LoVo (cell line): ENCODE data around the gene ZNF593.
A peak's percentile ranks its signal among the peaks of the same experiment; 100 is the strongest.

Experiments
- DNase-seq: peaks from one replicate; pipeline ENCODE4 v3.0.0-alpha.2; 2016; ENCODE audit warnings: low spot score

Gene ZNF593

DNA sequence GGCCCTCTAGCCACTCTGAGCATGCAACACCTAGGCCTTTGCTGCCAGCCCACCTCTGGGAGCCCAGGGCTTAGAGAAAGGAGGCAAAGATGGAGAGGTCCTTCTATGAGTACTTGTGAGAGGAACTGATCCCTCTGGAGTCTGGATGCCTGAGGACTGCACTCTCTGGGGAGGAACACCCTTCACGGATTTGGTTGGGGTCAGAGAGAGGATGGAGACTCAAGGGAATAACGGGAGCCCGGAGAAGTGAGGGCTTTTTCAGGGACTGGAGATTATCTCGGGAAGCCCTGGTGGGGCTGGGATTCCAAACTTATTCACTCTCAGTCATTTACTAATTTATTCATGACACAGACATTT is 532 bp upstream of the ZNF593 start:
- no peak for DNase-seq

DNA sequence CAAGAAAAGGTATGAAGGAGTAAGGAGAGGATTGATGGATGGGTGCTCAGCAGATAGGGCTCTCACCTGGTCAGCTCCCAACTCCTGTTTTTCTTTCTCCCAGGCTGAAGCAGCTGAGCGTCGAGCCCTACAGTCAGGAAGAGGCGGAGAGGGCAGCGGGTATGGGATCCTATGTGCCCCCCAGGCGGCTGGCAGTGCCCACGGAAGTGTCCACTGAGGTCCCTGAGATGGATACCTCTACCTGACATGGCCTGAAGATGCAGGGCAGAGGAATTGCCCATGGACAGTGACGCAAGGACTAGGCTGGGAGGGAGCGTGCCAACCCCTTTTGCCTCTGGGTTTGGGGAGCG is 739 bp downstream of the ZNF593 start:
- no peak for DNase-seq

- DNase-seq, result no peak
Measured at GRCh38 chr1:26171084-26172072, 1.7 kb downstream of the ZNF593 start, which contains the start of gene ZNF593OS. Gene ZNF593OS, minus strand, starts transcription at chr1:26171832. Its CDS starts 171 bp downstream, at chr1:26171661.

DNA sequence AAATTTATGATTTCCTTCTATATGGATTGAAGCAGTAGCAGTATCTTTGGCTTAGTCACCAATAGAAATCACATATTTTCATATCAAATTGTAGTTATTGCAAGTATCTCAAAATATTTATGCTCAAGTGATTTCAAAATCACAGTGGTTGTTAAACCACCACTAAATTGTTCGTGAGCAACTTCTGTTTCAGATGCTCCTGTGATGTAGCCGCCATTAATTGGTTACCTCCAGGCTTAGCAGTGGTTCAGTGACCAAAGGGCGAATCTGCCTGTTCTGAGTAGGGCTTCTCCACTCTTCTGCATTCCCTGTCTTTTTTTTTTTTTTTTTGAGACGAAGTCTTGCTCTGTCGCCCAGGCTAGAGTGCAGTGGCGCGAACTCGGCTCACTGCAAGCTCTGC is 5.6 kb downstream of the ZNF593 start:
- DNase-seq, result no peak

DNA sequence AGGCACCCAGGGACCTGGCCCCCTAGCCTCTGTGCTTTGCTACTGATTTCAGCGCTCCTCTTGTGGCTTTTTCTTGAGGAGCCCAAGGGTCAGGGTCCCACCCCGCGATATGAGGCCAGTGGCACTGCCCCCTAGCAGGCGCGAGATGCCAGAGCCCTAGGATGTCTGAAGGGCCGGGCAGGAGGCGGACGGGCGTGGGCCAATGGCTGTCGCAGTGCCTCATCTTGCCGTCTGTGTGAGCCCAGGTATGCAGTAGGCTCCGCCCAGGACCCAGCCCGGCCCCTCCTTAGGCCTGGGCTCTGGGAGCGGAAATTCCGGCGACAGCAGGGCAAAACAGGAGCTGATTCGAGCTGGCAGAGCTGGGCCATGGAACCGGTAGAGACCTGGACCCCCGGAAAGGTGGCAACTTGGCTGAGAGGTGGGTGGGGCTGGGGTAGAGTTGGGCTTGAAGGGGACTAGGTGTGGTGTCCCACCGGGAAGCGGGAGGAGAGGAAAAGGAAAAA is 7.5 kb downstream of the ZNF593 start, which contains the start of gene CNKSR1:
TSS of gene CNKSR1 (plus strand) at position 310 of the 503 bp plus-strand sequence. CDS start at position 367, 57 bp downstream.
- peak; percentile 92 for DNase-seq

- no peak for DNase-seq
Measured at GRCh38 chr1:26180010-26180506, 10.3 kb downstream of the ZNF593 start.

DNA sequence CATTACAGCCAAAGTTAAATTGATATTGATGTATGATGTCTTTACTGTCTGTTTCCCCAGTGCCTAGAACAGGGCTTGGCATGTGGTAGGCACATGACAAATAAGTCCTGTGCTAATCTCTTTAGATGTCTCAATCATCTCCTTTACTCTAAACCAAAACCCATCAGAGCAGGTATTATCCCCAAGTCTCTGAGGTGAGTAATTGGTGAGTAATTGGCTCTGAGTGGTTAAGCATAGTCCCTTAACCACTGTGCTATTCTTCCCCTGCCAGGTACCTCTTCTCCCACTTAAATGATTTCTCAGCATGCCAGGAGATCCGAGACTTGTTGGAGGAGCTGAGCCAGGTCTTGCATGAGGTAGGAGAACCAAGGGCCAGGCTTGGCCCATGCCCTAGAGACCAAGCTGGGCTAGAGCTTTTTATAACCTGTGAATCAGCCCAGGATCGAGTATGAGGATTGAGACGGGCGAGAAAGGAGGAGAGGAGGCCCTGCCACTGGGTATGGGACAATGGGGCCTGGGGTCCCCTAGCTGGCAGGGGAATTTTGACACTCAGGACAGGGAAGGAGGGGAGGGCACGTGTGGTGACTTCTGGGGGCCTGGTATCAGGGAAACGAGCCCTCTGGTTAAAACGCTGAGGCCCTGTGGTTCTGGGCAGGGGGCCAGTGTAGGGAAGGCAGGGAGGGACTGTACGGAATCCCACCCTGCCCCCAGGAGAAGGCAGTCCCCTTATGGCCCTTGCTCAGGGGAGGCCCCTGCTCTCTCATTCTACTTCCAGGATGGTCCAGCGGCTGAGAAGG is 12.1 kb downstream of the ZNF593 start:
- DNase-seq, result no peak

DNA sequence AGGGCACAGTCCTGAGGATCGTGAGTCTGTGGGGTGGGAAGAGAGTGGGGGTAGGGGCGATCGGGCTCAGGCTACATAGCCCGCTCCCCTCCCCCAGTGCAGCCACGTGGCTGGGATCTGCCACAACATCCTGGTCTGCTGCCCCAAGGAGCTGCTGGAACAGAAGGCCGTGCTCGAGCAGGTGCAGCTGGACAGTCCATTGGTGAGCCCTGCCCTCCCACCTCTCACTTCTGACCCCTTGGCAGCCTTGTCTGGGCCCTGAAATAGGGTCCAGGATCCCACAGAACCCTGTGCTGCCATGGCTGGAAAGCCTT is 12.6 kb downstream of the ZNF593 start:
- no peak for DNase-seq

DNA sequence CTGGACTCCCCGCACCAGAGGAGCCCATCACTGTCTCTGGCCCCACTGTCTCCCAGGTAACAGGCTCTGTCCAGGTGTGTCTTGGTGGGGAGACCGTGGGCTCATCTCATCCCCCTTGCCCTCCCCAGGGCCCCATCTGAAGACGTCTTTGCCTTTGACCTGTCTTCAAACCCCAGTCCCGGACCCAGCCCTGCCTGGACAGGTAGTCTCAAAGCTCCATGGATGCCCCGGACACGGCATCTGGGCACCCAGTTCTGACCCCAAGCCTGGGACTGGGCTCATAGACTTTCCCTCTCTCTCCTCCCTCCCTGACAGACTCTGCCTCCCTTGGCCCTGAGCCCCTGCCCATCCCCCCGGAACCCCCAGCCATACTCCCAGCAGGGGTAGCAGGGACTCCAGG is 14.4 kb downstream of the ZNF593 start:
- no peak for DNase-seq

GRCh38 chr1:26184883-26185282 is 15.2 kb downstream of the ZNF593 start:
- no peak for DNase-seq

DNA sequence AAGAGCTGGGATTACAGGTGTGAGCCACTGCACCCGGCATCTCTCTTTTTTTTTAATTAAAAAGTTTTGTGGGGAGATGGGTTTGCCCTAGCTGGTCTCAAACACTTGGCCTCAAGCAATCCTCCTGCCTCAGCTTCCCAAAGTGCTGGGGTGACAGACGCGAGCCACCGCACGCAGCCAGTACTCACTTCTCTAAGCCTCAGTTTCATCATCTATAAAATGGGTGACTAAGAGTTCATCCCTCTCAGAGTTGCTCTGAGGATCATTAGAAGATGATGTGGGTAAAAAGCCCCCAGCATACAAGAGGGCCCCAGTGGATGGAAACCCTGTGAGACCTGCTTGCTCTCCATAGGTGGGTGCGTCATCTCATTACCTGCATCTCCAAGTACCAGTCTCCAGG is 18.2 kb downstream of the ZNF593 start:
- DNase-seq, result no peak

GRCh38 chr1:26188477-26188876 is 18.8 kb downstream of the ZNF593 start:
- DNase-seq, result no peak

- DNase-seq, result no peak
Measured at GRCh38 chr1:26189331-26189730, 19.6 kb downstream of the ZNF593 start.

GRCh38 chr1:26189751-26190275 is 20.1 kb downstream of the ZNF593 start:
- no peak for DNase-seq

DNA sequence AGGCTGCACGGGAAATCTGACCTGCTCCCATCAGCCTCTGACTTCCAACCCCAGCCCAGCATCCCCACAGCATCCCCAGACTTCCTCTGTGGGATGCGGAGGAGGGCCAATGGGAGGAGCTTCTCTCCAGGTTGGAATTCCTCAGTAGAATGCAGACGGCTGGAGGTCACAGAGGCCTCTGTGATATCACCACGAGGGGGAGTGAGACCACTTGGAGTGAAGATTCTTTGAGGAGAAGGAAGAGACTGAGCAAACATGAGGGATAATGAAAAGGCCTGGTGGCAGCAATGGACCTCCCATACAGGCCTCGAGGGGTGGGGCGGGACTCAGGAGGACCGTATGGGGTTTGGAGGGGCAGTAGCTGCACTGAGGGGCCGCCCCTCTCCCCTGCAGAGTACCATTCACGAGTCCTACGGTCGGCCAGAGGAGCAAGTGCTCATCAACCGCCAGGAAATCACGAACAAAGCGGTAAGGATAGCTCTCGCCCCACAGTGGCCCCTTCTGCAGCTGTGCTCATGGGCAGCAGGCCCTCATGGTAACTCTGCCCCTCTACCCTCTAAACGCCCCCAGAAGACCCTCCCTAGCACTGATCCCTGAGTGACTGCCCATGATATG is 20.8 kb downstream of the ZNF593 start, which contains the start of gene CATSPER4:
TSS of gene CATSPER4 (plus strand) at position 230 of the 615 bp plus-strand sequence. CDS start at position 256, 26 bp downstream.
- no peak for DNase-seq

- no peak for DNase-seq
Measured at GRCh38 chr1:26191739-26192138, 22.0 kb downstream of the ZNF593 start.

DNA sequence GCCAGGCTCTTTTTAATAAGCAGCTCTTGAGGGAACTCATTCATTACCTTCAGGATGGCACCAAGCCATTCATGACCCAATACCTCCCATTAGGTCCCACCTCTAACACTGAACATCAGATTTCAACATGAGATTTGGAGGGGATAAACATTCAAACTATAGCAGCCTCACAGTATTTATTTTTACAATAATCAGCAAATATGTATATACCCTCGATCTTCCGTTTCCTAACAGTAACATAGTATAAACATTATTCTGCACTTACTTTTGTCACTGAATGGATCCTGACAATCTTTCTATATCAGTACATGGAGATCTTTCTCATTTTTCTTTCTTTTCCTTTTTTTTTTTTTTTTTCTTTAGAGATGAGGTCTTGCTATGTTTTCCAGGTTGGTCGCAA is 26.1 kb downstream of the ZNF593 start:
- no peak for DNase-seq

DNA sequence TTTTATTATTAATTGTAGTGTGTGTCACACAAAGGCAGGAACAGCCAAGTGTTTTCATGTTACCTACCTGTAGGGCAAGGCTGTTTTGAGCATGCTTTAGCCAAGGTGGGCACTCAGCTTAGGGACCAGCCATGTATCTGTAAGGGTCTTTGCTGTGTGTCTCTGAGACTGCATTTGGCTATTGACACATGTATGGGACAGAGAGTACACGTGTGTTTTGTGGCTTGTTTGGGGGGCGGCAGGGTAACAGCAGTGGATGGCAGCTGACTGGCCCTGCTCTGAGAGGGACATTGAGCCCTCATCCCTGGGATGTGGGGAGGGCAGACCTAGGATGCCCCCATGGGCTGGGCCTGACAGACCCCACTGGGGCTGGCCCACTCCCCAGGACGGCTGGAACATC is 27.6 kb downstream of the ZNF593 start:
- DNase-seq, result no peak

DNA sequence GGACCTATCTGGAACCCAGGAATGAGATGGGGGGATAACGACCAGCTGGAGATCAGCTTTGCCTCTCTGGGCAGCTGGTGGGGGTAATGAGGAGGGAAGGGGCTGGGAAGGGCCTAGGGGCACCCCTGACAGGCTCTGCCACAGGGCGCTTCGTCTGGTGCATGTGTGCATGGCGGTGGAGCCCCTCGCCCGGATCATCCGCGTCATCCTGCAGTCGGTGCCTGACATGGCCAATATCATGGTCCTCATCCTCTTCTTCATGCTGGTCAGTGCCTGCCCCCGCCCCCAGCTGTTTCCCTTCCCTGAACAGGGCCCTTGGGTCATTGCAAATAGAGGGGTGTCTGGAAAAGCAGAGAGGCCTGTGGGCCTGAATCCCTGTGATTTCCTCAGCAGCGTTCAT is 28.1 kb downstream of the ZNF593 start:
- no peak for DNase-seq

DNA sequence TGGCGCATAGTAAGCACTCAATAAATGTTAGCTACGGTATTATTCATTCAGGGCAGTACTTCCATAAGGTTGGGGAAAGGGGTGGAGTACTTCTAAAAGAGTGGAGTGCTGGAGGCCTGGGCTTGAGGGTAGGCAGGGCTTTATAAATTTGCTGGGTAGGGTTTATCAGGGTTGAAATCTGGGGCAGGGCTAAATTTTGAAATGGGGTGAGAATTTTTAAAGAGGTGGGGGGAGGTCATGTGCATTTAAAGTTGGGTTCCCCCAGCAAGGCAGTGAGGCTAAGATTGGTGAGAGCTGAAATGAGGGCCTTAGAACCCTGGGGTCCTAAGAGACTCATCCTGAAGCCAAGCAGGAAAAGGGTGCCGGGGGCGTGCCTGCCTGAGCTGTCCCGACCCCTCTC is 30.7 kb downstream of the ZNF593 start:
- DNase-seq, result no peak

GRCh38 chr1:26203642-26204318 is 34.1 kb downstream of the ZNF593 start:
- no peak for DNase-seq
